Activated CD8-positive, alpha-beta memory T cell treated with anti-CD3 and anti-CD28 coated beads, Interleukin-2, amount 50 U/mL, for 24 hours (primary cell): ENCODE results near the gene ATP8B2.
"Not testable (repeated sequence)": the region's sequence is repeated elsewhere in the genome, so short reads cannot be mapped to it uniquely, and the experiment has no call there.

ENCODE experiments used
- DNase-seq: peaks from one replicate; pipeline ENCODE4 v3.0.0-alpha.2; 2020; ENCODE audit errors: extremely low read depth

The ATP8B2 gene

DNA sequence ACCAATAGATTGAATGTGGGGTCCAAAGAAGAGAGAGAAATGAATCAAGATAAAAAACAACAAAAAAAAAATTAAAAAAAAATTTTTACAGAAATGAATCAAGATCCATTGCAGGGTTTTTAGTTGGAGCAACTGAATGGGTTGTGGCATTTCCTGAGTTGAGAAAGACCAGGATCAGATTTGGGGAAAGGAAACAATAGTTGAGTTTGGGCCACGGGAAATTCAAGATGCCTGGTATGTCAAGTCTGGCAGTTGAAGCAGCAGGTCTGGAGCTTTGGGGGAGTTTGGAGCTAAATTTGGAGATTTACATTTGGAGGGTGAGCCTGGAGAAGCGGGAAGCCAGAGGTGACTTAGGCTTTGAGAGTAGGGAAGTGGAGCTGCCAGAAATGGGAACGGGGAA is 22.6 kb downstream of the ATP8B2 start:
- DNase-seq: no peak

DNA sequence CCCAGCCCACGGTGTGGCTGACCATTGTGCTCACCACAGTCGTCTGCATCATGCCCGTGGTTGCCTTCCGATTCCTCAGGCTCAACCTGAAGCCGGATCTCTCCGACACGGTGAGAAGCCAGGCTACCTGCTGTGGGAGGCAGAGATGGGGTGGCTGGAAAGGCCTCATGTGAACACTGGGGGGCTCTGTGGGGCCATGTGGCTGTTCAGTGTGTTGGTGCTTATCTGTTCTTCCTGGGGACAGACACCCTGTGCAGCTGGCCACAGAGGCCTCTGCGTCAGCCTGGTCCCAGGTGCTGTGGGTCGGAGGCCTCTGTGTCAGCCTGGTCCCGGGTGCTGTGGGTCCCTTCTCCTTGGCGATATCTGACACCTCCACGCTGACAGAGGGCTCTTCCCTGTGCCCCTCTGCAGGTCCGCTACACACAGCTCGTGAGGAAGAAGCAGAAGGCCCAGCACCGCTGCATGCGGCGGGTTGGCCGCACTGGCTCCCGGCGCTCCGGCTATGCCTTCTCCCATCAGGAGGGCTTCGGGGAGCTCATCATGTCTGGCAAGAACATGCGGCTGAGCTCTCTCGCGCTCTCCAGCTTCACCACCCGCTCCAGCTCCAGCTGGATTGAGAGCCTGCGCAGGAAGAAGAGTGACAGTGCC is 23.2 kb downstream of the ATP8B2 start:
- no peak for DNase-seq

DNA sequence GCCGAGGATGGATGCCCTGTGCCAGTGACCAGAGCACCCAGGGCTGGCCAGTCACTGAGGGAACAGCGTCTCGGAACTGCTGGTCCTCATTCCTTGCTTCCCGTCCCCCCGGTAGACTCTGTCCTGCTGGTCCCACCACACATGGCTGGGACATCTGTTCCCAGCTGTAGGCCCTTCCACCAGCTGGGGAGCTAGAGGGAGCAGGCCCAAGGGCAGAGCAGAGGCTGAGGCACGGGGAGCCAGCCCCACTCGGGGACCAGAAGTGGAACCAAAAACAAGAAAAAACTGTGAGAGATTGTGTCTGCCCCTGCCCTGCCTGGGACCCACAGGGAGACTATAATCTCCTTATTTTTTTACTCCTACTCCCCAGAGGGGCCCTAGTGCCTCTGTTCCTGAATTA is 23.8 kb downstream of the ATP8B2 start:
- DNase-seq: no peak

DNA sequence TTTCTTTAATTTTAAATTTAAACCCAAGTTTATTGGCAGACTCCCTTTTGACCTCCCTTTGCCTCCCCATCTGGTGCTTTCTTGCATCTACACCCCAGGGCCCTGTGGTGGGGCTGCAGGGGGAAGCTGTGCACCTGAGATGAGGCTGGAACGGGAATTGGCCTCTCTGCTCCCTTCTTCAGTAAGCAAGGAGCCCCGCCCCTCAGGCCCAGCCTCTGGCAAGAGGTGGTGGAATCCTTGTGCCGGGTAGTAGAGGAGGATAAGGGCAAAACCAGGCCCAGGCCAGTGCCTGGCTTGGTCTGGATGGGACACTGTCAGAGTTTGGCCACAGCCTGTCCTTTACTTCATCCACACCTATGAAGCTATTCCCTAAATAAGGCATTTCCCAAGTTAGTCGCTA is 25.1 kb downstream of the ATP8B2 start:
- no peak for DNase-seq

DNA sequence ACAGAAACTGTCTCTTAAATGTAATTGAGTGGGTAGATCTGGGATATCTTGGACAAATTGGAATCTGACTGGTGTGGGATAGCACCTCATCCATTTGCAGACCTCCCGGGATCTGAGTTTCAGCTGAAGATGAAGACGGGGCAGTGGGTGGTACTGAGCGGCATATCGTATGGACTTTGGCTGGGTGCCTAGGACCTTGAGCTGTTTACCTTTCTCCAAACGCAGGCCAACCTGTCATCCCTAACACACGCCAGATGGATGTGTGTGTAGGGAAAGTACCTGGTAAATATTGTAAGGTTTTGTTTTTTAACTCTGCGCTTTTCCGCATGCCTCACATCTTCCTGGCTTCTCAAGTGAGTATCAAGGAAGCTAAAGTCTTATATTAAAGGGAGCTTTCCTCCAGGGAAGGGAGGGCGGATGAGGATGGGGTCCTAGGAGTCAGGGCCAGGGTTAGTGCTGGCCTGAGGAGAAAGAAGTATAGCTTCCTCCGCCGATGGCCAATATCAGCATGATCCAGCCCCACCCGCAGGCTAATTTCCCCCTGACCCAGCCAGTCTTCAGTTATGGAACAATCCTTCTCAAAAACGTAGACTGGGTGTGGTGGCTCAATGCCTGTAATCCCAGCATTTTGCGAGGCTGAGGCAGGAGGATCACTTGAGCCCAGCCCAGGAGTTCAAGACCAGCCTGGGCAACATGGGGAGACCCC is 26.2 kb downstream of the ATP8B2 start:
- no peak for DNase-seq

DNA sequence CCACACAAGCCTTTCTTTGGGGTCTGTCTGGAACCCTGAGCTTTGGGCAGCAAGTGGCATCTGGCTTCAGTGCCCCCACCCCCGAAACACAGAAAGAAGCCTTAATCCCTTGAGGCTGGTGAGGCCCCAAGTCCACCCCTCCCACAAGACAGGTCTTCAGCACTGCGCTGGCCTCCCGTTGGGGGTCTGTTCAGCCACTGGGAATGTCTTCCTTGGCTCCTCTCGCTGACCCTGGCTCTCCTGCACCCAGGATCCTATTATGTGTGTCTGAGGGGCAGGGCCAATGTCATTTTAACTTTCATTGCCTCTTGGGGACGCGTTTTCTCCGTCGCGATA is 26.9 kb downstream of the ATP8B2 start:
- no peak for DNase-seq

DNA sequence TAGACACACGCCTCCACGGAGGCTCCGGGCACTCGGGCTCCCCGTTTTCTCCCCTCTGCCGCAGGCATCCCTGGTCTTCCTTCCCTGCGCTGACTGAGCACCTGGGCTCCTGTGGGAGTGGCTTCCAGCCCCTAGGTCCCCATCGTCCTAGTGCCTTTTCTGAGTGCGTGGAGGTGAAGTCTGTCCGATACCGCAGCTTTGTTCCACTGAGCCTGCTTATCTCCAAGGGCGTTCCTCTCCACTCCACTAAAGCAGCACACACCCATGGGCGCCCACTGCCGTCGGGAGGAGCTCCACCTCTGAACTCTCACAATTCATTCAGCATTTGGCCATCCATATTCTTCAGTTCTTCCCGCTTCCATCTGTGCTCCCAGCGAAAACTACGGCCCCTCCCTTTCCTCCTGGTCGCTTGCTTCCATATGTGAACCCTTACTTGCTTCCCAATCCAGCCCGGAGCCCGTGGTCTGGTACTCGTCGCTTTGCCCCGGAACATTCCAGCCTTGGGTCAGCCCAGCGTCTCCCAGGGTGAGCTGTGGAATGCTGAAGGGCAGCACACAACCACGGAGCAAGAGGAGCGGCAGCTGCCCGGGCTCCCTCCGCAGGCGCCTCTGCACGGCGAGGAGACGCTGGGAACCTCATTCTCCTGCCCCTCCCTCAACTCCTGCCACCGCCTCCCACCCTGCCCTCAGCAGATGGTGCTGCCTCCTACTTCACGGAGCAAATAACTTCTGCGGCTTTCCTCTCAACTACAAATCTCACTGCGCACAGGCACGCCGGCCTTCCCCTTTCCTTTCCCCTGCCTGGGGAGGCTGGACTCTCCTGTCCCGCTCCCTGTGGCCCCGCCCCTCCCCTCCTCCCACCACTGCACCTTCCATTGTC is 27.5 kb downstream of the ATP8B2 start:
- no peak for DNase-seq

DNA sequence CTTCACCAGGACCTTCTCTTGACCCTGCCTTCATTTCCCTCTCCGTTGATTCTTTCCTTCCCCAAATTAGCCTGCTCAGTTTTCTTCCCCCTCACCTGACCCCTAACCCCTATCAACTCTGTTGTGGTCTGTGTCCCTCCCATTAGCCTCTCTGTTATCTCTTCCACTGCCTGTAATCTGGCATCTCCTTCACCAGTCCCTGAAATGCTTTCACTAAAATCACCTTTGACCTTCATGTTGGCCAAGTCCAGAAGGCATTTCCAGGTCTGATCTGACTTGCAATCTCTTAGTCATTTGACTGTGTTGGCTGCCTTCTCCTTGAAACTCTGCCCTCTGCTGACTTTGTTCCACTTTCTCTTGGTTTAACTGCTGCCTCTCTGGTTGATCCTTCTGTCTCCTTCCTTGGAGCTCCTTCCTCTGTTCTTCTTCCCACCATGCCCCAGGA is 28.2 kb downstream of the ATP8B2 start:
- no peak for DNase-seq

DNA sequence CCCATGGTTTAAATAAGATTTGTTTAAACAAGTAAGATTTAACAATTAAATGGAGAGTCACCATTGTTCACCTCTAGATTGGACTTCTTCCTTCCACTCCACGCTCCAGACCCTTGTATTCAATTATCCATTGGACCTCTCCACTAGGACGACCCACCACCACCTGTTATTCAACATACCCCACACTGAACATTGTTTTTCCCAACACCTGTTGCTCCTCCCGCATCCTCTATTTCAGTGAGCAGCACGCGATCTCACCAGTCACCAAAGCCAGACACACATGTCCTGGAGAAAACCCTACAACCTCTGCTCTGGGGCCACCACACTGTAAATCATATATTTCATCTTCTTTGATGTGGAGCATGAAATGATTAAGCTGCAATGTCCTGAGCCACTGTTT is 28.6 kb downstream of the ATP8B2 start:
- no peak for DNase-seq

DNA sequence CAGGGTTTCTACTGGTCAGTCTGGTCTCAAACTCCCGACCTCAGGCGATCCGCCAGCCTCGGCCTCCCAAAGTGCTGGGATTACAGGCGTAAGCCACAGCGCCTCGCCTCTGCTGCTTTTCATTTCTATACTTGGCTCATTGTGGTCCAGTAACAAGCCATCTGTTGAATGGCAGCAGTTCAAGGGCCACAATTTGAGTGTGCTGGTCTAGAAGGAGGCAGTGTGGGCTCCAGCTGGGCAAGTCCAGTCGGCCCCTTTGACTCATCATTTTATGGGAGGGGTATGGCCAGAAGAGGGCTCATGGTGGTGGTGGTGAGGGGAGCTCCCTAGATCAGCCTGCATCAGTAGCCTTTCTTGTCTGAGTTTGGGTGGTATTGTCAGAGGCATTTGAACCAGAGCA is 33.2 kb downstream of the ATP8B2 start:
- DNase-seq: no peak

DNA sequence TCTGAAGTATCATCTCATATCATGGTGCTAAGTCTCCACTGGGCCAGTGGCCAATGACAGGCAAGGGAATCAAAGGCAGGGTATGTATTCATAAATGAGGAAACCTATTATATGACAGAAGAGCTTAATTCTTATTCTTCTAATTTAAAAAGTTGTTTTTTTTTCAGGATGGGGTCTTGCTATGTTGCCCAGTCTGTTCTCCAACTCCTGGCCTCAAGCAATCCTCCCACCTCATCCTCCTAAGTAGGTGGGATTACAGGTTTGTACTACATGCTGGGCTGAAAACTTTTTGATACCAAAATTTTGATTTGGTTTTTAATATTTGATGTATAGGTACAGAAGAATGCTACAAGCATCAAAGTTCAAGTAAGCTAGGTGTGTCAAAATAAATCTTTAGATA is 35.0 kb downstream of the ATP8B2 start:
- no peak for DNase-seq

DNA sequence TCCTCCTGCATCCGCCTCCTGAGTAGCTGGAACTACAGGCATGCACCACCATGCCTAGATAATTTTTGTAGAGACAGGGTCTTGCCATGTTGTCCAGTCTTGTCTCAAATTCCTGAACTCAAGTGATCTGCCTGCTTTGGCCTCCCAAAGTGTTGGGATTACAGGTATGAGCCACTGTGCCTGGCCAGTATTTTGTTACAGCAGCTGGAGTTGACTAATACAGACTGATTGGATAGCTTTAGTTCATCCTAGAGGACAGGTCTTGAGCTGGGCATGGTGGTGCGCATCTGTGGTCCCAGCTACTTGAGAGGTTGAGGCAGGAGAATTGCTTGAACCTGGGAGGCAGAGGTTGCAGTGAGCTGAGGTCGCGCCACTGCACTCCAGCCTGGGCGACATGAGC is 35.6 kb downstream of the ATP8B2 start:
- not testable (repeated sequence) for DNase-seq

DNA sequence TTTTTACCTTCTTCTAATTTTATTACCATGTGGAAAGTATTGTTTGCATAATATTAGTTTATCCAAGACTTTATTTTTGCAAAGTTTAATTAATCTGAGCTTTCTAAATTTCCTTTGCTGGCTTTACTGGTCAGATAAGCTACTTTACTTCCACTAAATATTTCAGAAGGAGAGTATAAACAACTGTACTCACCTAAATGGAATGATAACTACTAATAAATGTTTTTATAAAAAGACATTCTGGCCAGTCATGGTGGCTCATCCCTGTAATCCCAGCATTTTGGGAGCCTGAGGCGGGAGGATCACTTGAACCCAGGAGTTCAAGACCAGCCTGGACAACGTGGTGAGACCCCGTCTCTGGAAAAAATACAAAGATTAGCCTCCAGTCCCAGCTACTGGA is 36.0 kb downstream of the ATP8B2 start:
- DNase-seq: no peak

DNA sequence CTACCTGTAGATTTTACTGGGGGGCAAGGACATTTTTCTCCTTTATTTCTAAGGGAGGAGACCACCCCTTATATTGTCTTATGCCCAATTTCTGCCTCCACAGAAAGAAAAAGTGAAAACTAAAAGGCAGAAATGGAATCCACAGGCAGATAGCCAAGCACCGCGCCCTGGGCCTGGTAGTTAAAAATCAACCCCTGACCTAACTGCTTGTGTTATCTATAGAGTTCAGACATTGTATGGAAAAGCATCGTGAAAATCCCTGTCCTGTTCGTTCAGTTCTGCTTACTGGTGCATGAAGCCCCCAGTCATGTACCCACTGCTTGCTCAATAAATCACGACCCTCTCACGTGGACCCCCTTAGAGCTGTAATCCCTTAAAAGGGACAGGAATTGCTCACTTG is 46.1 kb downstream of the ATP8B2 start:
- no peak for DNase-seq

DNA sequence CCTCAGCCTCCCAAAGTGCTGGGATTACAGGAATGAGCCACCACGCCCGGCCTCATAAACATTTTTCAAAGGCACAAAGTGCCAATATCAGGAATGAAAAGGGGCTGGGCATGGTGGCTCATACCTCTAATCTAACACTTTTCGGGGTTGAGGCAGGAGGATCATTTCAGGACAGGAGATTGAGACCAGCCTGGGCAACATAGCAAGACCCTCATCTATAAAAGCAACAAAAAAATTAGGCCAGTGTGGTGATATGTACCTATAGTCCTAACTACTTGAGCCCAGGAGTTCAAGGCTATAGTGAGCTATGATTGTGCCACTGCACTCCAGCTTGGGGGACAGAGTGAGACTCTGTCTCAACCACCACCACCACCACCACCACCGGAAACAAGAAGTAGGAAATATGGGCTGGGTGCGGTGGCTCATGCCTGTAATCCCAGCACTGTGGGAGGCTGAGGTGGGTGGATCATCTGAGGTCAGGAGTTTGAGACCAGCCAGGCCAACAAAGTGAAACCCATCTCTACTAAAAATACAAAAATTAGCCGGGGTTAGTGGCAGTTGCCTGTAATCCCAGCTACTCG is 48.5 kb downstream of the ATP8B2 start:
- DNase-seq: not testable (repeated sequence)

DNA sequence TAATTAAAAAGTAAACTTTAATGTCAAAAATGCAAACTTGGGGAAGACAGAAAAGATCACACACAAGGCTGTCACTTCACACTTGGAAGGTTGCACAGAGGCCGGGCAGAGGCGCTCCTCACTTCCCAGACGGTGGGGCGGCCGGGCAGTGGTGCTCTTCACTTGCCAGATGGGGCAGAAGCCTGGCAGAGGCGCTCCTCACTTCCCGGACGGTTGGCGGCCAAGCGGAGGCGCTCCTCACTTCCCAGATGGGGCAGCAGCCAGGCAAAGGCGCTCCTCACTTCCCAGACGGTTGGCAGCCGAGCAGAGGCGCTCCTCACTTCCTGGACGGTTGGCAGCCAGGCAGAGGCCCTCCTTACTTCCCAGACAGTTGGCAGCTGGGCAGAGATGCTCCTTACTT is 54.0 kb downstream of the ATP8B2 start:
- DNase-seq: no peak

DNA sequence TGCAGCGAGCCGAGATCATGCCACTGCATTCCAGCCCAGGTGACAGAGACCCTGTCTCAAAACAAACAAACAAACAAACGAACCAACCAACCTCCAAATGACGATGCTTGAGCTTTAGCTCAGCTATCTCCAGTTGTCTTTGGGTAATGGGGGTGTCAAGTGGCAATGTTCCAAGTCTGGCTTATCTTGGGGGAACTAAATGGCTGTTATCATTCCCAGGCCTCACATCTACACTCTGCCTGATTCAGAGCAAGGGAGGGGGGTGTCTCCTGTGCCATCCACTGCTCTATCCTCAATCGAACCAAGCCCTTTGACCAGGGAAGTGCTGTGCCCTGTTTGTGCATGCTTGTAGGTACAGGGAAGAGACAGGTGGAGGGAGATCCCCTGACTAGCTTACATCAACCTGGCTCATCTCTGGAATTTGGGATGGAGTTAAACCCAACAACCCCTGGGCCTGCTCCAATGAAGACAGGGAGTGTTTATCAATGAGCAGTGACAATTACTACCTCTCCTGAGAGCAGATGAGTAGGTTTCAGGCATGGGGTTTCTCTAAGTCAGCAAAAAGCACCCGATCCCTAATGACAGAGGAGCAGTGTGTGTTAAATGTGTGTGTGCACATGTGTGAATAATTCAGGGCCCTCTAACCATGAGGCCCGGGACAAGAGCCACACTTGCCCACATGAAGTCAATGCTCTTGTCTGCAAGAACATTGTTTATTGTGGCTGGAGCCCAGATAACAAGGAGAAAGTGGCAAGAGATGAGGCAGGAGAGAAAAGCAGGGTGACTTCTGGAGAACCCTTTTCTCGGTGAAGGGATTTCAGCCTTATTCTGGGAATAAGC is 59.5 kb downstream of the ATP8B2 start:
- DNase-seq: no peak

DNA sequence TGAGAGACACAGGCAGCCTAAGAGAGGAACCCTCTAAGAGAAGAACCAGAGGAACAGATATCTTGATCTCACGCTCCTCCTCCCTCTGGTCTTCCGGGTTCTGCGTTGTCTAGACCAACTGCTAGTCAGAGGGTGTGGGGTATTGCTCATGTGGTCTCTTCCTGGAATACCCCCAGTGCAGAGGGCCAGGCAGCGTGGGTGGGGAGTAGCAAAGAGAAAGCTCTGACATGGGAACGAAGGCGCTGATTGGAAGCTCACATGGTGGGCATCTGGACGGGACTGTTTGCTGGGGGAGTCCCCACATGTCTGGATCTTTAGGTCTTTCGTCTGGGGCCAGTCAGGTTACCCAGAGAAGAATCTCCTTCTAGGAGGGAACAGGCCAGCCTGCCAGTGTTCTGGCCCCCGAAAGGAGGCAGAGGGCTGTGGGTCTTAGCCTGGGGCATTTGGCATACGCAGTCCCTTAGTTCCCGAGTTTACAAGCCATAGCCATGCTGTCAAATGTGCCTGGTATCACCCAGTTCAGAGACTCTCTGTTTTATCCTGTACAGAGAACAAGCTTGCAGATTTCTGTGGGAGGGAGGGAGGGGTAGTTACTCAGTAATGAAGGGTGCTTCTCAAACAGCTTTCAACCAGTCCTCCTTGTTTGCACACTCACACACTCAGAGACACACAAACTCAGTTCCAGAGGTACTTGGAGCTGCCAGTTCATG is 61.5 kb downstream of the ATP8B2 start:
- DNase-seq: peak; percentile 68

DNA sequence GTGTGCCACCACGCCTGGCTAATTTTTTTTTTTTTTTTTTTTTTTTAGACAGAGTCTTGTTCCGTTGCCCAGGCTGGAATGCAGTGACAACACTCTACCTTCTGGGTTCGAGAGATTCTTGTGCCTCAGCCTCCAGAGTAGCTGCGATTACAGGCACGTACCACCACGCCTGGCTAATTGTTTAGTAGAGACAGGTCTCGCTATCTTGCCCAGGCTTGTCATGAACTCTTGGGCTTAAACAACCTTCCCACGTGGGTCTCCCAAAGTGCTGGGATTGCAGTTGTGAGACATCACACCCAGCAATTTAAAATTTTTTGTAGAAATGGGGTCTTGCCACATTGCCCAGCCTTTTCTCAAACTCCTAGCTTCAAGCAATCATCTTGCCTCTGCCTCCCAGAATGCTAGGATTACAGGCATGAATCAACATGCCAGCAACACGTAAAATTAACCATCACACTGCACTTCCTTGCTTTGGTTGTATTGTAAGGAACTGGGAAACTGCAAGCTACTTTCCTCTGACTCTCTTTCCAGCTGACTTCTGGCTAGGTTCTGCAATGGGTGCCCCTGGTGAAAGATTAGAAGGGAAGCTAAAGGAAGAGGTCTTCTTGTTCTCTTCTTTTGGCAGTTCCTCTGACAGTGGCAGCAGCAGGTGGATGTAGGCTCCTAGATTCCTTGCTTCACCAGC is 65.9 kb downstream of the ATP8B2 start:
- DNase-seq: no peak

DNA sequence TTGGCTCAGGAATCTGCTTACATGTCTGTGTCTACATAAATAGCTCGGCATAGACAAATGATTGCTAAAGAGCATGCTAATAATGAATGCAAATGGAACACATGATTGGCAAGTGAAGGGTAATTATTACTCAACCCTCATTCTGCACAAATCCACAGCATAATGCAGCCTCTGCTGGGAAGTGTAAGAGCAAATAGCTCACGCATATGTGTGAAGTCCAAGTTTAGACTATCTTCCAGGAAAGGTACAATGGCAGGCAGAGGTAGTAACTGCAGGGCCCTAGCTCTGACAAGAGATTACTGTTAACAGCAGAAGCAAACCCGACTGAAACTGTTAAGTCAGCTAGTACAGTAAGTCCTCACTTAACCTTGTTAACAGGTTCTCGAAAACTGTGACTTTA is 72.8 kb downstream of the ATP8B2 start:
- no peak for DNase-seq
